HG03469 (cell line): ENCODE data around the gene TGFB2.
A peak's percentile ranks its signal among the peaks of the same experiment; 100 is the strongest.

Source experiments
- ATAC-seq: cut with Tn5 transposase; IDR thresholded peaks from one replicate; pipeline ENCODE4 v1.9.1; 2021; ENCODE audit warnings: mild to moderate bottlenecking, moderate library complexity, moderate number of reproducible peaks; ENCODE audit not compliant: unreplicated experiment

TGFB2 gene

DNA sequence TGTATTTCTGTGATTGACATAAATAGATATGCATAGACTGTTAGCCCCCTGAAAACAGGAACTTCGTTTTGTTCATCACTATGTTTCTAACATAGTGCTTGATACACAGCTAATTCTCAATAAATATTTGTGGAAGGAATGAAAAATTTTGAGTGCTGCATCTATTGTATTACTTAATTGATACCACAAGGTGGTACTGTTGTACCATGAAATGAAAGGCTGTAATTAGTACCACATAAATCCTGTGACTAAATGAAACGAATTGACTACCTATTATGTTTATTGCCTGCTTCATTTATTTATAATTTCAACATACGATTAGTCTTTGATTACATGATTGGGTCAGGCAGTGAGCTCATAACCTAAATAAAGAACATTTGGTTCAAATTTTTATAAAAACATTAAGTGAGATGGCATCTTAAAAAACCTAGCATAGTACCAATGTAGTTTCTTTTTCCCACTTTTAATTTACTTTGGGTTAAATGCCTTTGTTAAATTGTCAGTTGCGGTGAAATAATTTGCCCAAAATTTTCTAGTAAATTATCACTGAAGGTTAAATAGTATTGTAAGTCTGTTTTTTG is 15.0 kb upstream of the TGFB2 start:
- ATAC-seq, result peak; percentile 52

DNA sequence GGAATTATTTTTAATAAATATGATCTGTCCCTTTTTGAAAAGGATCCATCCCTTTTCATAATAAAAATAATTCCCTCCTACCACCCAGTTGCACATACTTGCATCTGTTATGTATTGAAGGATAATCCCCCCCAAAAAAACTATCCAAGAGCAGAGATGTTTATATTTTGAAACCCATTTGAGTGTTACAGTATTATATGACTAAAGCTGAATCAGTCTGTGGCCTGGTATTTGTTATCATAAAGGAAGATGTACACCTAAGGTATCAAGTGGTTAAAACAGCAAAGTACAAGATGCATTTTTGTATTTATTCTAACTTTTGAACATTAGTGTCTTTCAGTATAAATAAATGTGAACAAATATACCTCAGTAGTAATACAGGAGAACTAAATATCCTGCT is 12.7 kb upstream of the TGFB2 start:
- ATAC-seq, result no peak

DNA sequence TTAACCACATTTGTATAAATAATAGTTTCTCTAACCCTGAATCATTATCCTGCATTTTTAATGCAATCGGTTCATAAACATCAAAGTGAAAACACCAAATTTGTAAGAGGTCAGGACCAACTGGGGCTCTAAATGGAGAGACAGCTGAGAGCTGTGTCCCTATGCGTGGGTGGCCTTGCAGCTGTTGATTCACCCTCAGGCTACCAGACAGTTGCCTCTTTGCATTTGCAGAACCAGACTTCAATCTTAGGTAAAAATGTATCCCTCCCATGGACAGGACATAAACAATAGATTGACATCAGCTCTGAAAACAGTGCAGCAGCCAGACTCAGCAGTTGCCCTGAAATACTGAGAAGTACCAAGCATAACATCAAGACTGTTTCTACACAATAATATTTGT is 8.8 kb upstream of the TGFB2 start:
- ATAC-seq, result no peak

DNA sequence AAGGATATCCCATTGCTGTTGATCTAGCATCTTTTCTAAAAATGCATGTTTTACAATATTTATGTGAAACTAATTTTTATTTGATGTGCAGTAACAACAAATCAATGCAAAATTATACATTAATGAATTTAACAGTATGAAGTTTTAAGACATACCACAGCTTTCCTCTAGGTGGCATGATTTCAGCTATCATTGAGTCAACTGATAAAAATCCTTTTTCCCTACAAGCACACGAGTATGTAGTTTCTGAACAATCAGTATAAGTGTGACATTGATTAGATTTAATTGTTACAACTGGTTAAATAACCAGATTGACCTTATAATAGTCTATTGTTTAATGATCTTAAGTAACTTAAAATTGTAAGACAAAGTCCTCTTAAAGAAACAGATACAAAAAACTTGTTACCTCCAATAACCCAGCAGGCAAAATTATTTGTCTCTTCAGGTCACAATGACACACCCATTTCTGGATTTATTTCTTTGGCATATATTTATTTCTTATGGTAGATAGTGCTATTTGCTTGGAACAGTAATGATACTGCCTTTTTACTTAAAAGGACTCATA is 5.8 kb upstream of the TGFB2 start:
- ATAC-seq, result no peak

DNA sequence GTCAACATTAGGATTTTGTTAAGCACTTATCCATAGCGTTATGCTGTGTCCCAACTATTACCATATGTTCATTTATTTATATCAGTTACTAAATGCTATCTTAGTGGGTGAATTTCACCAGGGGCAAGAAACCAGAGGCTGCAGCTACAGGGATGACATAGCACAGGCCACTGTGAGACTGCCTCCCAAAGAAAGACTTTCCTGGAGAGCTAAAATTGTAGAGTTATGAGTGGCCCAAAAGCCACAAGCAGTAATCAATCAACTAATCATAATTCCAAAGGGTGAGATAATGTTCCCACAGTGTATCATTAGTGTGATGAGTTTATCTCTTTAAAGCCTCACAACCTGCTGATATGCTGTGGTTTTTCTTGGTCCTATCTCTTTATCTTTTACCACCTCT is 3.8 kb upstream of the TGFB2 start:
- ATAC-seq, result no peak

DNA sequence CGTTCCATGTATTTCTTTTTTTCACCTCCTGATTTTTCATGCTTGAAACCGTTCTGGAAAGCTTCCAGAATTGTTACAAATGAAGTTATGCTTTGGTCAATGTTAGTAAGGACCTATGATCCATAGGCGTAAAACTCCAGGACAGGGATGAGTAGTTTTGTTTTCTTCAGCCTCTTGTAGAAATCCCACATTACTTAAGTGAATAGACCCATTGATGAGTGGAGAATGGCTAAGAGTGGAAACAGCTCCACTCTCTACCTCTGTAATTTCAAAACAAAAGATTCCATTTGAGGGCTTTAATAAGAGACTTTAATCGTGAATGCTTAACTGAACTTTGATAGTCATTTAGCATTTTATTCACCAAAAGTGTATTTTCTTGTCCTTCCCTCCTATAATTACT is 3.0 kb upstream of the TGFB2 start:
- no peak for ATAC-seq

DNA sequence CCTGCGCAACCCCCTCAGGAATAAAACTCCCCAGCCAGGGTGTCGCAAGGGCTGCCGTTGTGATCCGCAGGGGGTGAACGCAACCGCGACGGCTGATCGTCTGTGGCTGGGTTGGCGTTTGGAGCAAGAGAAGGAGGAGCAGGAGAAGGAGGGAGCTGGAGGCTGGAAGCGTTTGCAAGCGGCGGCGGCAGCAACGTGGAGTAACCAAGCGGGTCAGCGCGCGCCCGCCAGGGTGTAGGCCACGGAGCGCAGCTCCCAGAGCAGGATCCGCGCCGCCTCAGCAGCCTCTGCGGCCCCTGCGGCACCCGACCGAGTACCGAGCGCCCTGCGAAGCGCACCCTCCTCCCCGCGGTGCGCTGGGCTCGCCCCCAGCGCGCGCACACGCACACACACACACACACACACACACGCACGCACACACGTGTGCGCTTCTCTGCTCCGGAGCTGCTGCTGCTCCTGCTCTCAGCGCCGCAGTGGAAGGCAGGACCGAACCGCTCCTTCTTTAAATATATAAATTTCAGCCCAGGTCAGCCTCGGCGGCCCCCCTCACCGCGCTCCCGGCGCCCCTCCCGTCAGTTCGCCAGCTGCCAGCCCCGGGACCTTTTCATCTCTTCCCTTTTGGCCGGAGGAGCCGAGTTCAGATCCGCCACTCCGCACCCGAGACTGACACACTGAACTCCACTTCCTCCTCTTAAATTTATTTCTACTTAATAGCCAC is 696 bp downstream of the TGFB2 start:
- ATAC-seq, result peak; percentile 46

DNA sequence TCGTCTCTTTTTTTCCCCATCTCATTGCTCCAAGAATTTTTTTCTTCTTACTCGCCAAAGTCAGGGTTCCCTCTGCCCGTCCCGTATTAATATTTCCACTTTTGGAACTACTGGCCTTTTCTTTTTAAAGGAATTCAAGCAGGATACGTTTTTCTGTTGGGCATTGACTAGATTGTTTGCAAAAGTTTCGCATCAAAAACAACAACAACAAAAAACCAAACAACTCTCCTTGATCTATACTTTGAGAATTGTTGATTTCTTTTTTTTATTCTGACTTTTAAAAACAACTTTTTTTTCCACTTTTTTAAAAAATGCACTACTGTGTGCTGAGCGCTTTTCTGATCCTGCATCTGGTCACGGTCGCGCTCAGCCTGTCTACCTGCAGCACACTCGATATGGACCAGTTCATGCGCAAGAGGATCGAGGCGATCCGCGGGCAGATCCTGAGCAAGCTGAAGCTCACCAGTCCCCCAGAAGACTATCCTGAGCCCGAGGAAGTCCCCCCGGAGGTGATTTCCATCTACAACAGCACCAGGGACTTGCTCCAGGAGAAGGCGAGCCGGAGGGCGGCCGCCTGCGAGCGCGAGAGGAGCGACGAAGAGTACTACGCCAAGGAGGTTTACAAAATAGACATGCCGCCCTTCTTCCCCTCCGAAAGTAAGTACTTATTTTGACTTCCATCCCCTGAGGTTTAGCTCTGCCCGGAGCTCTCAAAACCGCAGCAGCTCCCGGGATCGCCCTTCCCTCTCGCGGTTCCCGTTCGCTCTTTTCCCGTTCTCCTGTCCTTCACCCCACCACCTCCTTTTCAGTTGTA is 1.5 kb downstream of the TGFB2 start:
- ATAC-seq, result no peak

DNA sequence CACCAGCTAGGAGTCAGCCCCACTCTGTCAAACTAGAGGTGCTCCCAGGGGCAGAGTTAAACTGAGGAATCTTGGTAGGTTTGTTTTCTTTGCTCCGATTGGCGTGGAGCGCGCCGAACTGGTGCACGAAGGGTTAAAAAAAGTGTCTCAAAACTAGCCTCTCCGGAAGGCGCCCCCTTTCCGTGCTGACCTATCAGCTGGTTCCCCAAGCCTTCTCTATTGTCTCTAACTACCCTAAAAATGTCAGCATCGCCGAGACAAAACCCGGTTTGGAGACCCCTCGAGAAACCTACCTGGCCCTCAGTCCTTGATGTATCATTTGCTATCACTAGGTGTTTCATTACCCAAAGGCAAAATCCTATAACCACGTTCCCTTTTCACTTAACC is 2.2 kb downstream of the TGFB2 start:
- no peak for ATAC-seq

DNA sequence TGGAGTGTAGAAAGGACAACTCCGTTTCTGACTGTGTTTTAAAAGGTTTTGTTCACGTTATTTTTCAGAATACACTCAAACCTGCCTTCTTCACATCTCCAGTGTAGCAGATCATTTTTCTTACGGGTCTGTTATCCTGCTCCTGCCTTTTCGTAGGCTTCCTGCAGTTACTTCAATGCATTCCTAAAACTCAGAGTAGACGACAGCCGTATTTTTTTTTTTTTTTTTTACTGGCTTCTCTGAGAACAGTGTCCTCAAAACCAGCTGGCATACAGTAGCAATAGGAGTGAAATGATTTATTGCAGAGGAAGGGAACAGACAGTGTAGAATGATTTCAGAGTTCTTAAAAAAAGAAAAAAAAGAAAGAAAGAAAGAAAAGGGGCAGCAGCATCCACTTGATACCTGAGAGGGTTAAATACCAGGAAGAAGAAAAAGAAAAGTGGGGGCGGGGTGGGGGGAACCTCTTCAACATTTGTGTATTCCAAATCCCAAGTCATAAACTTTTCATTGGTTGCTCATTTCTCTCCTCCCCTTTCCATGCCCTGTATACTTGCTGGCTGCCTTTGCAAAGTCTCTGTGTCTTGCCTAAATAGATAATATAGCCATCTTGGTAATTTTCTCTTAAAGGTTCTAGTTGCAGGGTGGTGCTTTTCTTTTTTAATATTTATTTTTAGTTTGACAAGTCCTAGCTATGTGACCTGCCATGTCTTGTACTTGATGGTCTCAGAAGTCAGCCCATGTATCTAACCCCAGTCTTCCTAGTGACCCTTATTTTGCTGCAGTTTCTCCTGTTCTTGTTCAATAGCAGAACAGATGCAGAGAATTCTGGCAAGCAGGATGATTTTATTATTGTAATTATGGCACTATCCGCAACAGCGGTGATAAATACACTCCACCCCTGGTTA is 2.8 kb downstream of the TGFB2 start:
- ATAC-seq, result no peak

DNA sequence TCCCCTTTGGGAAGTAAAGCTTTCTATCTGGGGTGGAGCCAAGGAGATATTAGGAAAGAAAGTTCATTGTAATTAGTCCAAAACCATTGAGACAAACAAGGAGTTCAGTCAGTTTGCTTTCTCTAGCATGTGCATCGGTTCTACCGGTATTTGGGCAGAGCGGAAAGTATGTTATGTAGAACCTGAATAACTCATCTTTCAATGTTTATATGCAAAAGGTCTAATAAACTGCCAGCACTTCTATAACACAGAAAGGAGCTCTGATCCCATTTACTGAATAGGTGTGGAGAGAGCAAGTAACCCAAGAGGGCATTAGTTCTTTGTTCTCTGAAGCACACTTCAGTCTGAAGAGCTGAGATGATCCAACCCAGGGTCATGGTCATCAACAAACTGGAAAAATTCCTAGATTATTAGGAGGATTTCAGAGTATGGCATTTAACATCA is 3.5 kb downstream of the TGFB2 start:
- no peak for ATAC-seq

DNA sequence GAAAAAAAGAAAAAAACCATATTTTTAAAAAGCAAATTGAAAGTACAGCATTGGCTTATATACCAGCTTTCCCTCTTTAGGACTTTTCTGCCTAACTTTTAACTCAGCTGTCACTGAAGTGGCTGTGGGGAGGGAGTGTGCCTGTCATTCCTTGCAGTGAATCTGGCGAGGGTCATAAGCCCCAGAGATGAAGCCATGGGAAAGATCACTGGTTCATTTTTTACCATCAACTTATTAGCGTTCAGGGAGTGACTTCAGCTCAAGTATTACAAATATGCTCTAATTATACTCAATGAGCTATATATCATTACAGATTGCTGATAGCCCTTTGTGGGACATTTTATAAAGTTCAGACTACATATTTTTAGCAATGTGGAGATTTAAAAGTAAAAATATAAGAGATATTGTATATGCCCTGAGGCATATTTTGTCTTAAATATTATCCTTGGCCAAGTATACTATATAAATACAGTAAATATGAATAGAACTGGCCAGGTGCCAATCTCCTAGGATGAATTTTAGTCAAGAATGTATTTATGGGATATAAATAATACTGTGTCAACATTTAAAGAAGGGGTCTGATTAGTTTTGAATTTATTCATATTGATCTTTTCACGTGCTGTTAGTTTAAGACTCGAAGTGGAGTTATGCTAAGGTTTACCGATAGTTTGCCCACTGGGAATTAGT is 4.4 kb downstream of the TGFB2 start:
- ATAC-seq, result no peak

DNA sequence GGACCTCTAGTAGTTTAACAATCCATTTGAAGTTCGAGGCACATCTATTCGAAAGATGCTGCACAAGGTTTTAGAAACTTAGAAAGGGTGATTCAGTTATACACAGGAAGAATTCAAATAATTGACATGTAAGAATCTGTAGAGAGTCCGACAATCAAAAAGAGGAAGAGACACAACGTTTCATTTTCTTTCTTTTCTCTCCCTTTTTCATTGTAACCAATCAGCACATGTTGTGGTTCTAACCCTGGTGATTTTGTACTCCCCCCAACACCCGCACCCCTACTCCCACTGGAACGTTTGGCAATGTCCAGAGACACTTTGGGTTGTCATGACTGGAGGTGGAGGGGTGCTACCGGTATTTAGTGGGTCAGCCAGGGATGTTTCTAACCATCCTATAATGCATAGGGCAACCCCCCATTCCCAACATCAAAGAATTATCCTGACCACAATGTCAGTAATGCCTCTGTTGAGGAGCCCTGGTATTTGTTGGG is 4.9 kb downstream of the TGFB2 start:
- ATAC-seq, result no peak

DNA sequence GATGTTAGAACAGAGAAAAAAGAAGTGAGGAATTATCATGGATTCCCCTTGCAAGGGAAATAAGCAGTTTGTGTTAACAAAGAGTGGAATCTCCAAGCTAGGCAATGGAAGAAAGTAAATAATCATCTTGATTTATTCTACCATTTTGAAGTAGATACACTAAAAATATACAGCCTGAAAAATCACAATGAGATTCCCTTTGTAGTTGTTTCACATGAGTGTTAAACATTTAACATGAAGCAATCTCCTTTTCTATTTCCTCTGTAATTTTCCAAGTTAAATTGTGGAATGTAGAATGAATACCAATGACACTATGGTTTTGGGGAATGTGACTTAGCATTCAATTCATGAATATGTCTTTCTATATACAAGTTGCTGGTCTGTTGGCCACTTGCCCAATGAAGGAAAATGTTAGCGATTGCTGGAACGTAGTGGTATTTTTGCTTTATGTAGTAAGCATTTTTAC is 5.7 kb downstream of the TGFB2 start:
- ATAC-seq, result no peak

DNA sequence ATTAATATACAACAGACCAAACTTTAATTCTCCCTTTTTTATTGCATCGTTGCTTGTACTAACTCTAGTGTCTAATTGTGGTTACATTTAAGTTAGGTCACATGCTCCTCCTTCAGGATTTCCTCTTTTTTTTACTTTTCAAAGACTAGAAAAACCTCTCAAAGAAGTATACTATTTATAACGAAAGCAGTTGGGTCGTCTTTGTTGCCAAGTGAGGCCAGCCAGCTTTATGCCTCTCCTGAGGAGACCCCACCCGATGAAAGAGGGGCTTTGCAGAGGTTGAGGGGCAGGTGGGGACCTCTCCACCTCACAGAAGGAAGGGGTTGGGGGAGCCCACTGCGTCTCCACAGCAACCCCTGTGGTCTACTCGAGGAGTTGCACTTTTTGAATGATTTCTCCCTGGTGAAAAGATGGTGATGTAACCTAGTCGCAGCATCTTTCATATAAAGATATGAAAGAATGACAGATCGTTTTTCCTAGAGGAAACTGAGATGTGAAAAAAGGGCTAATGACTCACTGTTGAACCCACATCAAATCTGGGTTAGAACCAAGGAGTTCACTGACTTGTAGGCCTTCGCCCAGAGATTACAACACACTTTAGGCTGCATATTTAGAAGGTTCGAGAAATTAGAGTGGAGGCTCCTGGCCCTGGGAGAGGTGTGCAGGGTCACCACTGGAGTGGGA is 6.4 kb downstream of the TGFB2 start:
- ATAC-seq, result no peak

DNA sequence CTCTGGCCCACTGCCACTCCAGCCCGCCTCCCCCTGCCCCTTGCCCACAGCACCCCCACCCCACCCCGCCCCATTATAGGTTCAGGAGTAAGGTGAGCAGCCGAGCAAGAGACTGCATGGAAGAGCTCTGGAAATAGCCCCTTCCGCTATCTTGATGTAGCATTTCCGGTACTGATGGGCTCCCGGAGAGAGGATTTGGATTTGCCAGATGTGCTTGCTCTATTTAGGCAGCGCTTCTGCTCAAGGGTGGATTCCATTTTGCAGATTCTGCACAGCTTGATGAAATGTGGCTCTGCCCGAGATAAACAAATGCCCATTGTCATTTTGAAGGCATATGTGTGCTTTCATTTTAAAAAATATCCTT is 6.9 kb downstream of the TGFB2 start:
- no peak for ATAC-seq

DNA sequence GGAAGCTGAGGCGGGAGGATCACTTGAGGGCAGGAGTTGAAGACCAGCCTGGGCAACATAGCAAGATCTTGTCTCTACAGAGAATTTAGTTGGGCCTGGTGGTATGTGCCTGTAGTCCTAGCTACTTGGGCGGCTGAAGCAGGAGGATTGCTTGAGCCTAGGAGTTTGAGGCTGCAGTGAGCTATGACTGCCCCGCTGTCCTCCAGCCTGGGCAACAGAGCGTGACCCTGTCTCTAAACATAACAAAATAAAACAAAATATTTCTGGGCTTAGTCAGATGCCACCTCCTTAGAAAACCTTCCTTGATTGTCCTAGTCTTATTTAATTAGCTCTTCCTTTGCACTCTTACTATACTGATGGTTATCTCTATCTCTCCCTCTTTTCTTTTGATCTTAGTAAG is 8.5 kb downstream of the TGFB2 start:
- ATAC-seq, result no peak

DNA sequence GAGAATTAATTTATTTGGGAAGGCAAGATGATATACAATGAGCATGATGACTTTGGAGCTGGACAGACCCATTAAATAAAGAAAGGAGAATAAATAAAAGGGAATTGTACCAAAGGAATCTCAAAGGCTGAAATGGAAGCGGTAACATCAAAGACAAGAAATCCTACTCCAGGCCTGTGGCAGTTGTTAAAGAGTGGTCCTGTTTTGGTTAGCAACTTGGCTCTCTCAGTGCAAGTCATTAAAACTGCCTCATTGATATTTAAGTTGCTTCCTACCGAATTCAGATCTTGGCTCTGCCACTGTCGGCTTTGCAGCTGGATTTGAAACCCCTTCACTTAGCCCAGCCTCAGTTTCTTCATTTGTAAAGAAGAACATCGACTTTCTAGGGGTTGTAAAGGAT is 10.1 kb downstream of the TGFB2 start:
- no peak for ATAC-seq

DNA sequence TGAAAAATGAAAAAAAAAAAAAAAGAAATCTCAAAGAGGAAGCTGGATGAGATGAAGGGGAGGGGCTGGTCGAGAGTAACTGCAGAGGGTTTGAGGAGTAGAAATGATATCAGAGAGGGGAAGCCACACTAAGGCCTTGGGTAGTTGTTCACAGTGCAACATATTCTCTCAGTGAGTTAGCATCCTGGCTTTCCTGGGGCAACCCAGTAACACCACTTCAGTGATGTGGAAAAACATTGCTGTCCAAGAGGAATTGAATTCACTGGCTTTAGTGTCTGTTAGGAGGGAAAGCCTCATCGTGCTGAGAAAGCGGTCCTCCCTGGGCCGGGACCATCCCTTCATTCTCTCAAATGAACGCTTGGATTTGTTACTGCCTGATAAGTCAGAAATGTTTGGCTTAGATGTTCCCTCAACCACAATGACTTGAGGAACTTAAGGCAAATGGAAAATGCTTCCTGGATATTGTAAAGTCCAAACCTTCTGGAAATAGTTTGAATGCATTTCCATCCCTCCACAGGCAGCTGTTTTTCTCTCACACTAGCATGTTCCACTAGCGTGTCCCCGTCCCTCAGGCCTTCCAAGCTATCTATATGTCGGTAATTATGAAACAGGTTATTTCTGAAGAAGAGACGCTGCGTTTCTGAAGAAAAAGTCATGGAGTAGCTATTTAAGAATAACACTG is 12.2 kb downstream of the TGFB2 start:
- ATAC-seq, result no peak
